GM21737 (cell line): Measurements from ENCODE around the gene SLC16A12.

Source experiments
- ATAC-seq: cut with Tn5 transposase; IDR thresholded peaks from one replicate; pipeline ENCODE4 v1.9.1; 2021; ENCODE audit warnings: mild to moderate bottlenecking, moderate library complexity; ENCODE audit not compliant: unreplicated experiment

SLC16A12 gene

GRCh38 chr10:89515031-89515841 is 20.2 kb downstream of the SLC16A12 start:
- no peak for ATAC-seq

GRCh38 chr10:89513206-89513605 is 22.2 kb downstream of the SLC16A12 start:
- no peak for ATAC-seq

- ATAC-seq: no peak
Measured at GRCh38 chr10:89505640-89506275, 29.6 kb downstream of the SLC16A12 start.

GRCh38 chr10:89504691-89505090 is 30.7 kb downstream of the SLC16A12 start:
- ATAC-seq: no peak

GRCh38 chr10:89503652-89504370 is 31.6 kb downstream of the SLC16A12 start:
- no peak for ATAC-seq

- ATAC-seq: no peak
Measured at GRCh38 chr10:89503151-89503550, 32.2 kb downstream of the SLC16A12 start.

GRCh38 chr10:89502549-89502948 is 32.8 kb downstream of the SLC16A12 start:
- no peak for ATAC-seq

- no peak for ATAC-seq
Measured at GRCh38 chr10:89494575-89494974, 40.8 kb downstream of the SLC16A12 start.

GRCh38 chr10:89494068-89494467 is 41.3 kb downstream of the SLC16A12 start:
- no peak for ATAC-seq

- ATAC-seq: no peak
Measured at GRCh38 chr10:89491932-89492331, 43.5 kb downstream of the SLC16A12 start.

GRCh38 chr10:89490596-89491335 is 44.6 kb downstream of the SLC16A12 start:
- ATAC-seq: no peak

GRCh38 chr10:89482256-89482655 is 53.1 kb downstream of the SLC16A12 start:
- ATAC-seq: no peak

- no peak for ATAC-seq
Measured at GRCh38 chr10:89481662-89482061, 53.7 kb downstream of the SLC16A12 start.

GRCh38 chr10:89479771-89480446 is 55.5 kb downstream of the SLC16A12 start:
- no peak for ATAC-seq

GRCh38 chr10:89478739-89479654 is 56.4 kb downstream of the SLC16A12 start:
- no peak for ATAC-seq

GRCh38 chr10:89478085-89478738 is 57.2 kb downstream of the SLC16A12 start:
- ATAC-seq: no peak

- ATAC-seq: no peak
Measured at GRCh38 chr10:89476150-89476549, 59.2 kb downstream of the SLC16A12 start.

- ATAC-seq: no peak
Measured at GRCh38 chr10:89475591-89475998, 59.8 kb downstream of the SLC16A12 start.

GRCh38 chr10:89475125-89475524 is 60.3 kb downstream of the SLC16A12 start:
- ATAC-seq: no peak
